ENCODE data around the gene SLC3A2.
A peak's percentile ranks its signal among the peaks of the same experiment; 100 is the strongest.

The SLC3A2 gene

GRCh38 chr11:62880231-62880802, 379 bp upstream of the SLC3A2 start:
- FAIRE-seq (no peak), DNase-seq (ENCODE audit: low spot score) (peak; percentile 38)

- DNase-seq (ENCODE audit: low spot score), result peak; percentile 94
Measured at GRCh38 chr11:62881579-62882430, 1.1 kb downstream of the SLC3A2 start.

GRCh38 chr11:62882431-62882749, 1.7 kb downstream of the SLC3A2 start:
- no peak for DNase-seq (ENCODE audit: low spot score)
- FAIRE-seq, result no peak

More at GRCh38 chr11:62881579-62882430, 1.1 kb downstream of the SLC3A2 start:
- FAIRE-seq, result no peak

- FAIRE-seq, result no peak
Measured at GRCh38 chr11:62882788-62883501, 2.2 kb downstream of the SLC3A2 start.

GRCh38 chr11:62883673-62884072, 3.0 kb downstream of the SLC3A2 start:
- no peak for FAIRE-seq

More at GRCh38 chr11:62882788-62883501, 2.2 kb downstream of the SLC3A2 start:
- no peak for DNase-seq (ENCODE audit: low spot score)

GRCh38 chr11:62885137-62885750, 4.5 kb downstream of the SLC3A2 start:
- no peak for FAIRE-seq
- peak; percentile 1 for DNase-seq (ENCODE audit: low spot score)

More at GRCh38 chr11:62883673-62884072, 3.0 kb downstream of the SLC3A2 start:
- DNase-seq (ENCODE audit: low spot score), result no peak

- no peak for FAIRE-seq
- no peak for DNase-seq (ENCODE audit: low spot score)
Measured at GRCh38 chr11:62888406-62888805, 7.7 kb downstream of the SLC3A2 start.

GRCh38 chr11:62889126-62889483, 8.4 kb downstream of the SLC3A2 start:
- no peak for FAIRE-seq
- peak; percentile 1 for DNase-seq (ENCODE audit: low spot score)

GRCh38 chr11:62889484-62890437, 9.1 kb downstream of the SLC3A2 start:
- DNase-seq (ENCODE audit: low spot score), result peak; percentile 7
- no peak for FAIRE-seq

- FAIRE-seq, result no peak
- DNase-seq (ENCODE audit: low spot score), result no peak
Measured at GRCh38 chr11:62892077-62892922, 11.6 kb downstream of the SLC3A2 start.

- DNase-seq (ENCODE audit: low spot score) (no peak), FAIRE-seq (no peak)
Measured at GRCh38 chr11:62895501-62895900, 14.8 kb downstream of the SLC3A2 start.

- DNase-seq (ENCODE audit: low spot score) (no peak), FAIRE-seq (no peak)
Measured at GRCh38 chr11:62896049-62896448, 15.4 kb downstream of the SLC3A2 start.

- DNase-seq (ENCODE audit: low spot score), result no peak
Measured at GRCh38 chr11:62897311-62897710, 16.6 kb downstream of the SLC3A2 start.

GRCh38 chr11:62898027-62898426, 17.3 kb downstream of the SLC3A2 start:
- FAIRE-seq (no peak), DNase-seq (ENCODE audit: low spot score) (no peak)

More at GRCh38 chr11:62897311-62897710, 16.6 kb downstream of the SLC3A2 start:
- no peak for FAIRE-seq

GRCh38 chr11:62902932-62903331, 22.2 kb downstream of the SLC3A2 start:
- DNase-seq (ENCODE audit: low spot score) (no peak), FAIRE-seq (no peak)

GRCh38 chr11:62905296-62905695, 24.6 kb downstream of the SLC3A2 start:
- DNase-seq (ENCODE audit: low spot score) (no peak), FAIRE-seq (no peak)

- FAIRE-seq (peak; percentile 68), DNase-seq (ENCODE audit: low spot score) (peak; percentile 86)
Measured at GRCh38 chr11:62905927-62906531, 25.3 kb downstream of the SLC3A2 start.

- DNase-seq (ENCODE audit: low spot score), result no peak
- FAIRE-seq, result no peak
Measured at GRCh38 chr11:62908468-62909072, 27.9 kb downstream of the SLC3A2 start.

All from urothelium cell line (cell line).